H1 (cell line): Measurements from ENCODE around the gene RABL6. TPM values are rescaled to one million over a fixed set of nuclear protein-coding genes. Genes with fewer than 3 reads are reported as not detected.
A peak's percentile ranks its signal among the peaks of the same experiment; 100 is the strongest.

Experiments used
- ATF3 ChIP-seq: IDR thresholded peaks from 2 replicates; pipeline ENCODE4 v1.6.1; 2011; ENCODE audit warnings: low read depth, mild to moderate bottlenecking, low read length; ENCODE audit not compliant: insufficient read depth
- CHD7 ChIP-seq: fragments of 300-600 bp; sonication (generic); IDR thresholded peaks from 2 replicates; pipeline ENCODE4 v1.7.1; 2012; ENCODE audit warnings: low read length, moderate library complexity, mild to moderate bottlenecking, inconsistent platforms; ENCODE audit not compliant: insufficient replicate concordance
- CTCF ChIP-seq, 3 experiments: IDR thresholded peaks; 1 replicate in 2 of 3; 2 replicates in 1 of 3; pipeline versions ENCODE4 v1.5.1 to v1.6.1; 2011; ENCODE audit warnings: low read length in 3 of 3, mild to moderate bottlenecking in 3 of 3, inconsistent platforms in 2 of 3, low read depth in 1 of 3, moderate library complexity in 1 of 3; ENCODE audit not compliant: insufficient read depth in 1 of 3; ENCODE audit errors: control extremely low read depth in 1 of 3
- E2F6 ChIP-seq: IDR thresholded peaks from 2 replicates; pipeline ENCODE4 v1.6.1; 2012; ENCODE audit warnings: inconsistent platforms
- JUND ChIP-seq: IDR thresholded peaks from 2 replicates; pipeline ENCODE4 v1.6.1; 2011; ENCODE audit warnings: mild to moderate bottlenecking, improper control_type of control experiment, low read length
- RFX5 ChIP-seq: IDR thresholded peaks from 2 replicates; pipeline ENCODE4 v1.6.1; 2011; ENCODE audit warnings: low read depth, low read length, improper control_type of control experiment, borderline replicate concordance
- polyA plus RNA-seq, 7 experiments: library from polyadenylated mRNA; depleted of rRNA in 3 of 7; stranded (reverse) in 5 of 7; unstranded in 2 of 7; fragments of >200 nt in 5 of 7; fragments of 200-250 nt in 2 of 7; gene quantifications; 1 replicate in 5 of 7; 2 replicates in 1 of 7; 4 replicates in 1 of 7; pipeline versions ENCODE4 v1.2.1 to v1.2.3, GENCODE V29; 2011 to 2013; ENCODE audit warnings: missing spikeins in 2 of 7, mixed read lengths in 2 of 7
- total RNA-seq: library from RNA; stranded (reverse); fragmentation: NEBNext Ultra II Directional; extraction: Animal tissue kit (Norgen Biotek cat#: 25700); gene quantifications from 2 replicates; pipeline ENCODE4 v1.2.1, GENCODE V29; 2021

Gene RABL6
- total and polyA plus RNA-seq, 2 of the 8 experiments (the other 6 are each of a cell fraction or from before 2014, with no cell fraction given) = 70.1 to 130 TPM

GRCh38 chr9:136885950-136886578, 78.3 kb downstream of the RABL6 start, which contains the start of gene TRAF2 (continued):
- TF ChIP-seq CHD7 = no peak
- no peak for TF ChIP-seq CTCF (IDR thresholded peaks at IDR 0.05; ENCODE audit: control extremely low read depth in 1 of 3, insufficient read depth in 1 of 3, low read depth in 1 of 3, low read length in 3 of 3)
- TF ChIP-seq E2F6 = peak; percentile 35
- TF ChIP-seq RFX5 = no peak
- no peak for TF ChIP-seq ATF3
- no peak for TF ChIP-seq JUND
